Erythroblast (primary cell): Measurements from ENCODE around the gene NSRP1.

Experiments used
- GATA1 ChIP-seq: IDR thresholded peaks from 2 replicates; pipeline ENCODE4 v1.6.1; 2011; ENCODE audit warnings: low read depth, mild to moderate bottlenecking, control low read depth, low read length, moderate library complexity
- POLR2A ChIP-seq: IDR thresholded peaks from 2 replicates; pipeline ENCODE4 v1.6.1; 2011; ENCODE audit warnings: mild to moderate bottlenecking, low read length

DNA sequence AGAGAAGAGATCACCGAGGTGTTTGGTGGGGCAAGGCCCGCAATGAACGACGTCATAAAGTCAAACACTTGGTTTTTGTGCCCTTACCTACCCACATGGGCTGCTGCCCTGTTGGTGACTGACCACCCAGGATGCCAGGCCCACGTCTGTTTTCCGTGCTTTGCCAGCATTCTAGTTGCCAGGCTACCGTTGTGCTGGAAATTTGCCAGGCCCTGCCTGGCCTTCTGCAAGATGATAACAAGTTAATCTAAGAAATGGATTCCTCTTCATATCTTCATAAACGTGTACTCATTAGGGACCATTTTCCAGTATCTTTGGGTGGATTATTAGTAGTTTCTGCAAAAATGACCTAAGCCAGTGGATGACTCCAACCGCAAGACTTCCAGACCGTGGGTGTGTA is 83.5 kb downstream of the NSRP1 start:
- TF ChIP-seq POLR2A (no peak), GATA1 (no peak)
